ENCODE measurements around the gene CALN1.

Gene CALN1

GRCh38 chr7:72156671-72157070, 255.5 kb downstream of the CALN1 start:
- TF ChIP-seq POLR2AphosphoS5 (IDR thresholded peaks at IDR 0.05; ENCODE audit: low read depth, low read length) = no peak
- no peak for TF ChIP-seq SIN3A (IDR thresholded peaks at IDR 0.05; ENCODE audit: borderline replicate concordance, insufficient read depth, low read length)
- no peak for TF ChIP-seq FOXP2 (optimal IDR thresholded peaks at IDR 0.05; ENCODE audit: borderline replicate concordance, extremely low read depth, extremely low read length, insufficient read depth)
- TF ChIP-seq TAF1 (IDR thresholded peaks at IDR 0.05; ENCODE audit: borderline replicate concordance, insufficient read depth, low read length) = no peak
- no peak for TF ChIP-seq REST (IDR thresholded peaks at IDR 0.05; ENCODE audit: insufficient read depth in 1 of 2, low read depth in 2 of 2, low read length in 2 of 2)

DNA sequence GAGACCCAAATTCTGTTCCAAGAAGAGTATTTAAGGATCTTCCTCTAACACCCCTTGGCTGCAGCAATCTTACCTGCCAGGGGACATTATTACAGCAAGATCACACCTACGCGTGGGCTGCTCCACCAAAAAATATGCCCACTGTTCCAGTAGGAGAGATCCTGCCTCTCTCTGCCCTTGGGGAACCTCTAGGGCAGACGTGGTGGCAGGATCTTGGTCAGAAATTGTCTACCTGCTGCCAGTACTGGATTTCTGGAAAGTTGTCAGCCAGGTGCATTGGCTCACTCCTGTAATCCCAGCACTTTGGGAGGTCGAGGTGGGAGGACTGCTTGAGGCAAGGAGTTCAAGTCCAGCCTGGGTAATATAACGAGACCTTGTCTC, 259.0 kb downstream of the CALN1 start:
- no peak for TF ChIP-seq POLR2AphosphoS5 (IDR thresholded peaks at IDR 0.05; ENCODE audit: low read depth, low read length)
- TF ChIP-seq FOXP2 (optimal IDR thresholded peaks at IDR 0.05; ENCODE audit: borderline replicate concordance, extremely low read depth, extremely low read length, insufficient read depth) = no peak
- TF ChIP-seq TAF1 (IDR thresholded peaks at IDR 0.05; ENCODE audit: borderline replicate concordance, insufficient read depth, low read length) = no peak
- no peak for TF ChIP-seq REST (IDR thresholded peaks at IDR 0.05; ENCODE audit: insufficient read depth in 1 of 2, low read depth in 2 of 2, low read length in 2 of 2)
- no peak for TF ChIP-seq SIN3A (IDR thresholded peaks at IDR 0.05; ENCODE audit: borderline replicate concordance, insufficient read depth, low read length)

GRCh38 chr7:72152161-72153131, 259.7 kb downstream of the CALN1 start:
- no peak for TF ChIP-seq SIN3A (IDR thresholded peaks at IDR 0.05; ENCODE audit: borderline replicate concordance, insufficient read depth, low read length)
- TF ChIP-seq TAF1 (IDR thresholded peaks at IDR 0.05; ENCODE audit: borderline replicate concordance, insufficient read depth, low read length) = no peak
- TF ChIP-seq REST (IDR thresholded peaks at IDR 0.05; ENCODE audit: insufficient read depth in 1 of 2, low read depth in 2 of 2, low read length in 2 of 2) = no peak
- no peak for TF ChIP-seq POLR2AphosphoS5 (IDR thresholded peaks at IDR 0.05; ENCODE audit: low read depth, low read length)
- TF ChIP-seq FOXP2 (optimal IDR thresholded peaks at IDR 0.05; ENCODE audit: borderline replicate concordance, extremely low read depth, extremely low read length, insufficient read depth) = no peak

DNA sequence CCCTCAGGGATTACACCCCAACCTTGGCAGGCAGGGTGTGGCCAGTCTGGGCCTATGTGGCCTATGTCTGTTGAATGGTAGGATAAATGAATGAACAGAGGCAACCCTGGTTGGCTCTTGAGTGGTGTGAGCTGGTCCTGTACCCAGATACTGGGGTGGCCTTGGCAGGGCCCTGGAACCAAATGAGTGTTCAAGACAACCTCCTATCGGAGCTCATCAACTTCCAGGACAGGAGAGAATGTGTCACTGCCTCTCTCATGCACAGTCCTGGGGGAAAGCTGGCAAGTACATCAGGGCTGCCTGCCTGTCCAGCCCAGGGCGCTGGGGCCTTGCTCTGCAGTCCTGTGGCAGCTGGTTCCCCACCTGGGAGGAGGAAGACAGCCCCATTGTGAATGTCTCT, 271.6 kb downstream of the CALN1 start:
- TF ChIP-seq FOXP2 (optimal IDR thresholded peaks at IDR 0.05; ENCODE audit: borderline replicate concordance, extremely low read depth, extremely low read length, insufficient read depth) (no peak), TAF1 (IDR thresholded peaks at IDR 0.05; ENCODE audit: borderline replicate concordance, insufficient read depth, low read length) (no peak), POLR2AphosphoS5 (IDR thresholded peaks at IDR 0.05; ENCODE audit: low read depth, low read length) (no peak), REST (IDR thresholded peaks at IDR 0.05; ENCODE audit: insufficient read depth in 1 of 2, low read depth in 2 of 2, low read length in 2 of 2) (no peak)
